Measurements from ENCODE around the gene LILRA5. TPM values are rescaled to one million over a fixed set of nuclear protein-coding genes. Genes with fewer than 3 reads are reported as not detected.

LILRA5 gene
- total and polyA plus RNA-seq, 2 of the 13 experiments (the other 11 are each of a cell fraction or from before 2014, with no cell fraction given), result not detected

- Histone ChIP-seq H2AFZ (ENCODE audit: low read length) (no peak overlapping the region), H3K4me1 (ENCODE audit: insufficient read depth, low read length) (no peaks in the 10 kb centered on the region), H3K79me2 (ENCODE audit: insufficient read depth, low read length) (no peaks in the 10 kb centered on the region), H3K4me3 (replicated peaks in 1 of 3; ENCODE audit: insufficient read depth in 1 of 3, low read depth in 2 of 3, low read length in 3 of 3) (no peak overlapping the region), H4K20me1 (ENCODE audit: insufficient read depth, low read length) (no peaks in the 10 kb centered on the region), H3K27ac (ENCODE audit: extremely low read length, insufficient read depth, low read length) (no peak overlapping the region), H3K27me3 (ENCODE audit: control insufficient read depth in 1 of 2, insufficient read depth in 2 of 2, low read length in 2 of 2) (peaks cover 0 to 19% of the 10 kb centered on the region in 2 experiments; a peak in 2 of 5 replicates), H3K9ac (ENCODE audit: insufficient read depth, low read depth, low read length) (no peak overlapping the region), H3K4me2 (ENCODE audit: low read depth, low read length) (no peak overlapping the region), H3K9me3 (ENCODE audit: low read length) (no peaks in the 10 kb centered on the region), H3K36me3 (replicated peaks in 1 of 2; ENCODE audit: control insufficient read depth in 1 of 2, insufficient read depth in 2 of 2, low read length in 2 of 2) (no peaks in the 10 kb centered on the region)
- FAIRE-seq (no peak), ATAC-seq (no peak; the same call in 2 of the 3 replicates), DNase-seq (ENCODE audit: low spot score) (no peak)
- intact Hi-C loops (cut with micrococcal nuclease; ENCODE audit: unreplicated experiment), result no loop called here
- POLR2A ChIA-PET, result no interaction called here
- in situ Hi-C loops (cut with HindIII; ENCODE audit: extremely low pct_ligation_motif_present, low pct_unique_long_range_greater_than_20kb), result no loop called here
- CTCF ChIA-PET (ENCODE audit: low intra/inter-chr PET ratio, low total read pairs), result no interaction called here
- TF ChIP-seq SMYD3 (CRISPR knock-in tag; IDR thresholded peaks at IDR 0.05), result no peak
- TF ChIP-seq PBX2 (CRISPR knock-in tag; IDR thresholded peaks at IDR 0.05), result no peak
- no peak for TF ChIP-seq ZNF24 (IDR thresholded peaks at IDR 0.05)
- no peak for TF ChIP-seq ZNF263 (CRISPR knock-in tag; IDR thresholded peaks at IDR 0.05)
- no peak for TF ChIP-seq ZNF350 (CRISPR knock-in tag; IDR thresholded peaks at IDR 0.05; ENCODE audit: borderline replicate concordance, low read depth)
- TF ChIP-seq THYN1 (CRISPR knock-in tag; IDR thresholded peaks at IDR 0.05; ENCODE audit: borderline replicate concordance, low read depth), result no peak
- TF ChIP-seq ATF3 (CRISPR knock-in tag; IDR thresholded peaks at IDR 0.05), result no peak
- no peak for TF ChIP-seq ZNF142 (CRISPR knock-in tag; IDR thresholded peaks at IDR 0.05)
- TF ChIP-seq ZNF253 (CRISPR knock-in tag; IDR thresholded peaks at IDR 0.05; ENCODE audit: borderline replicate concordance), result no peak
- TF ChIP-seq PRMT3 (CRISPR knock-in tag; IDR thresholded peaks at IDR 0.05; ENCODE audit: borderline replicate concordance, low read depth), result no peak
- TF ChIP-seq ZBTB46 (CRISPR knock-in tag; IDR thresholded peaks at IDR 0.05; ENCODE audit: borderline replicate concordance), result no peak
- BruUV-seq (replicated peaks), result no TSS peak
- 0% methylated on average over 5 of the region's 7 CpGs for whole genome bisulfite sequencing (ENCODE audit: low lambda C conversion rate)
Observed at GRCh38 chr19:54331626-54332025, 18.7 kb upstream of the LILRA5 start.
